ENCODE results near the gene ARID3C.

The ARID3C gene

DNA sequence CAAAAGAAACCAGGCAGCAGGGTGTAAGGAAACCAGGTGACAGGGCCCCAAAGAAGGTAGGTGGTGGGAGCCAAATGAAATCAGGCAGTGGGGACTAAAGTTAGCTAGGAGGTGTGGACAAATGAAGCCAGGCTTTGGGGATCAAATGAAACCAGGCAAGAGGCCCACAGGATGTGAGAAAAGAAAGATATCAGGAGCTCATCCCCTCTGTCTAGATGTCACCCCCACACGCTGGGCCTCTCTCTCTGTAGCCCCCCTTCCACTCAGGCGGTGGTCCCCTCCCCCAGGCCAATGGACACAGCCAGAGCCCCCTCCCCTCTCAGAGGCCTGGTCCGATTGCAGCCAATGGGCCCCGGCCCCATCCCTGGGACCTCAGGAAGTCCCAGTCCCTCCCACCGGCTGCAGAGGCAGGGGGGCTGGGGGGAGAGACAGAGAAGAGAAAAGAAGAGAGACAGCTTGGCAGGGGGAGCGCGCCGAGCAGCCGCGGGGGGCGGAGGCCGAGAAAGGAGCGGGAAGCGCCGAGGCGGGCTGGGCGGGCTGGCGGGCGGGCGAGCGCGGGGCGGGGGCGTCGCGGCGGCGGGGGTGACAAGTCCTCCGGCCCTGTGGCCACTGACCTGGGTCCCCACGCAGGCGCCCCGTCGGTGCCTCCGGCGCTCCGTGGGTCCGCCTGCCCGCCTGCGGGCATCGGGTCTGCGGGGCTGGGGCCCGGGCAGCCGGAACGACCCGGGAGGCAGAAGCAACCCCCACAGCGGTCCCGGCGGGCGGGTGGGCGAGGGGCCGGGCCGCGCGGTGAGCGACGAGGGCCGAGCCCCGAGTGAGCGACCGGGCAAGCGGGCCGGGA lies 51.2 kb downstream of the ARID3C start:
- no peak for DNase-seq (ENCODE audit: low spot score)

DNA sequence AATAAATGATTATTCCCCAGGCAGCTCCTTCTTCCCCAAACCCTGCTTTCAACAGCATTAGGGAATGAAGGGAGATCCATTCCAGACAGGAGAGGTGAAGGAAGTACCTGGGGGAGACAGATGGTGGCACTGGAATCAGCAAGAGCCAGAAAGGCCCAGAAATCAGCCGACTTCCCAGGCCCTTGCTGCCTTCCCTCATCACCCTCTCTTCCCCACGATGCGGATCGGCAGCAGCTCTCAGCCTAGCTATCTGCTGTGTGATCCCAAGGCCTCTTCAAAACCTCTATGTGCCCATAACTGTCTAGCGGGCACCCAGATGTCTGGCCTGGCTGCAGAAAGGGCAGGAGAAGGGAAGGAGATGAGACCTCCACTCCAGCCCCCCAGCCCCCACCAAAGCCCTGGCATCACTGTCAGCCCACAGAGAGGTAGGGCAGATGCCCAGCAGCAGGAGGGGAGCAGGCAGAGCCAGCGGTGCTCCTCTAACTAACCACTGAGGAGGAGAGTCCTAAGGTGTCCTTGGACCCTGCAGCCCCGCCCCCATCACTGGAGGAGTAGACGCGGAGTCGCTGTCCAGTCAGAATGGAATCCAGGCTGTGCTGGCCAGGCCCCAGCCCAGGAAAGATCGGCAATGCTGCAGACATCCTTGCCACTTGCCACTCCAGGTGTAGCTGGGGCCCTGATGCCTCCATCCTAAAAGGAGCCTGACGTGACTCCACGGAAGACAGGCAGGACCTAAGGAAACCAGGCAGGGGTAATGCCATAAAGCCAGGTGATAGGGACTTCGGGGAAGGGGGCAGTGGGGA lies 52.1 kb downstream of the ARID3C start:
- DNase-seq (ENCODE audit: low spot score), result no peak

GRCh38 chr9:34575862-34576596 lies 52.8 kb downstream of the ARID3C start:
- no peak for DNase-seq (ENCODE audit: low spot score)

DNA sequence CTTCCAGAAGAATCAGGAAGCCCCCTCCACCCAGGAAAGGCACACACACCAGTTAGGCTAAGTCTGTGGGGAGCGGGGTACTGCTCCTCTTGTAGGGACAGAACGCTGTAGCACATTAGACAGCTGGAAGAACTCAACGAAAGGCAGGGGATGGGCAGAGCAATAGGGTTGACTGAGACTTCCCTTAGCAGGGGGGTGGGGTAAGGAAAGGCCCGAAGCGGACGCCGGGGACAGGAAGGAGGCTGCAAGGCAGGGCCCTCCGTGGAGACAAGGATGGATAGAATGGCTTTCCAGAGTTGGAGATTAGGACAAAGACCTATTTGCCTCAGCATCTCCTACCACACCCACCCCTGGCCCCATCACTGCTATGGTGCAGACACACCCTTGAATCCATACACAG lies 53.6 kb downstream of the ARID3C start:
- no peak for DNase-seq (ENCODE audit: low spot score)

DNA sequence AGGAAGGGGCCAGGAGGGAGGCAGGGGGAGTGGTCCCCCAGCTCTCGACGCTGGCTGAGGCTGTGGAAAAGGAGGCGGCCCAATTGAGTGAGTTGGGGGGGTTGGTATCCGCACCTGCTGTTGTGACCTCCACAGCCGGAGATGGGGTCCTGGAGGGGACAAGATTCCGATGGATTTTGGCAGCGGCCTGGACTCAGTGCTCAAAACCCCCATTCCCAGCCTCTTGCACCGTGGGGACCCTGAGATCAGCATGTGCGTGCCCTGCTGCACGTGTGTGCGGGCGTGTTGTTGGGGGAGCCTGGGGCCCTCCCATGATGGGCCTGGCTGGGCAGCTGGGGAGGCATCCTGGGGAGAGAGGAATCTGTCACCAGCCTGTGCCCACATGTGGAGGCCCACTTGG lies 54.3 kb downstream of the ARID3C start:
- DNase-seq (ENCODE audit: low spot score), result no peak

GRCh38 chr9:34573599-34574325 lies 55.1 kb downstream of the ARID3C start:
- DNase-seq (ENCODE audit: low spot score), result no peak

- DNase-seq (ENCODE audit: low spot score), result no peak
Measured at GRCh38 chr9:34572628-34573027, 56.2 kb downstream of the ARID3C start.

DNA sequence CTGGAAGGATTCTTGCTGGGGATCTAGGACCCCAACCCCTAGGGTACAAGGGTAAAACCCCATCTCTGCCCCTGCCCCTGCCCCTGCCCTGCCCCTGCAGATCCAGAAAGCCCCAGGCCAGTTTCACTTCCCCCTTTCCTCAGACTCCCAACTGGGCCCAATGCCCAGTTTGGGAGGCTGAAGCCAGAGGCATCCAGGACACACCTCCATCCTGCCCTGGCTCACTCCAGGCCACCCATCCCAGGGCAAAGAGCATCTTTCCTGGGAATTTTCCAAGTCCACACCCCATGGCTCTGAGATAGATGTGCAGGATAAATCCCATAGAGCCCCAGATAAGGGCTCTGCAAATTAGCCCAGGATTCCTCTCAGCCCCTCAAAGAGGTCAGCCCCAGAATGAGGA lies 56.8 kb downstream of the ARID3C start:
- no peak for DNase-seq (ENCODE audit: low spot score)

DNA sequence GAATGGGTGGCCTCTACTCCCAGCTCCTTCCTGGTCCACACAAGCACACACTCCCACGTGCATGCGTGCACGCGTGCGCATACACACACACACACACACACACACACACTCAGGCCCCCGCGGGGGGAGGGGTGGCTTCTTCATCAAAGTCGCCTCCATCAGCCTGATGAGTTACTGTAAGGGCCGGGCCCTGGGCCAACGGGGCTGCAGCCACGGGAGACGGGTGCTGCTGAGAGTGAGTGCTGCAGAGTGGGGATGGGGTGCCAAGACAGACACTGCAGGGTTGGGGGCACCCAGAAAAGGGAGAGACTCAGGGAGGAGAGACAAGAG lies 57.4 kb downstream of the ARID3C start:
- no peak for DNase-seq (ENCODE audit: low spot score)

Data from AG08395 (cell line).